ENCODE data around the gene TSC22D3. TPM values are rescaled to one million over a fixed set of nuclear protein-coding genes. Genes with fewer than 3 reads are reported as not detected.
A peak's percentile ranks its signal among the peaks of the same experiment; 100 is the strongest.

The TSC22D3 gene
- total RNA-seq, 1 experiment from 2014 or later: not detected

GRCh38 chrX:107716118-107716684 lies 59.4 kb downstream of the TSC22D3 start:
- no peak for DNase-seq (ENCODE audit: low spot score)
- in situ Hi-C loops (cut with HindIII; ENCODE audit: low sequenced_read_pairs): no loop called here

GRCh38 chrX:107715331-107716117 lies 60.1 kb downstream of the TSC22D3 start:
- in situ Hi-C loops (cut with HindIII; ENCODE audit: low sequenced_read_pairs): no loop called here

GRCh38 chrX:107714206-107714891 lies 61.2 kb downstream of the TSC22D3 start:
- no peak for DNase-seq (ENCODE audit: low spot score)
- in situ Hi-C loops (cut with HindIII; ENCODE audit: low sequenced_read_pairs): no loop called here

More at GRCh38 chrX:107715331-107716117, 60.1 kb downstream of the TSC22D3 start:
- peak; percentile 79 for DNase-seq (ENCODE audit: low spot score)

- in situ Hi-C loops (cut with HindIII; ENCODE audit: low sequenced_read_pairs): no loop called here
- peak; percentile 47 for DNase-seq (ENCODE audit: low spot score)
Measured at GRCh38 chrX:107713543-107714205, 61.9 kb downstream of the TSC22D3 start.

GRCh38 chrX:107713203-107713542 lies 62.4 kb downstream of the TSC22D3 start:
- in situ Hi-C loops (cut with HindIII; ENCODE audit: low sequenced_read_pairs): no loop called here
- peak; percentile 89 for DNase-seq (ENCODE audit: low spot score)

GRCh38 chrX:107712231-107713202 lies 63.1 kb downstream of the TSC22D3 start:
- DNase-seq (ENCODE audit: low spot score): no peak
- in situ Hi-C loops (cut with HindIII; ENCODE audit: low sequenced_read_pairs): no loop called here

- DNase-seq (ENCODE audit: low spot score): no peak
- in situ Hi-C loops (cut with HindIII; ENCODE audit: low sequenced_read_pairs): no loop called here
Measured at GRCh38 chrX:107711521-107712181, 63.9 kb downstream of the TSC22D3 start.

GRCh38 chrX:107710617-107711391 lies 64.8 kb downstream of the TSC22D3 start:
- in situ Hi-C loops (cut with HindIII; ENCODE audit: low sequenced_read_pairs): no loop called here

GRCh38 chrX:107709266-107709806 lies 66.3 kb downstream of the TSC22D3 start:
- no peak for DNase-seq (ENCODE audit: low spot score)
- in situ Hi-C loops (cut with HindIII; ENCODE audit: low sequenced_read_pairs): no loop called here

More at GRCh38 chrX:107710617-107711391, 64.8 kb downstream of the TSC22D3 start:
- DNase-seq (ENCODE audit: low spot score): no peak

GRCh38 chrX:107708762-107709161 lies 66.8 kb downstream of the TSC22D3 start:
- DNase-seq (ENCODE audit: low spot score): no peak
- in situ Hi-C loops (cut with HindIII; ENCODE audit: low sequenced_read_pairs): no loop called here

- no peak for DNase-seq (ENCODE audit: low spot score)
- in situ Hi-C loops (cut with HindIII; ENCODE audit: low sequenced_read_pairs): no loop called here
Measured at GRCh38 chrX:107707866-107708265, 67.7 kb downstream of the TSC22D3 start.

- in situ Hi-C loops (cut with HindIII; ENCODE audit: low sequenced_read_pairs): no loop called here
- DNase-seq (ENCODE audit: low spot score): no peak
Measured at GRCh38 chrX:107706309-107706708, 69.3 kb downstream of the TSC22D3 start.

- in situ Hi-C loops (cut with HindIII; ENCODE audit: low sequenced_read_pairs): no loop called here
- no peak for DNase-seq (ENCODE audit: low spot score)
Measured at GRCh38 chrX:107704587-107704986, 71.0 kb downstream of the TSC22D3 start.

GRCh38 chrX:107704181-107704580 lies 71.4 kb downstream of the TSC22D3 start:
- in situ Hi-C loops (cut with HindIII; ENCODE audit: low sequenced_read_pairs): no loop called here
- no peak for DNase-seq (ENCODE audit: low spot score)

- peak; percentile 53 for DNase-seq (ENCODE audit: low spot score)
- in situ Hi-C loops (cut with HindIII; ENCODE audit: low sequenced_read_pairs): no loop called here
Measured at GRCh38 chrX:107701493-107702121, 74.0 kb downstream of the TSC22D3 start.

- no peak for DNase-seq (ENCODE audit: low spot score)
- in situ Hi-C loops (cut with HindIII; ENCODE audit: low sequenced_read_pairs): no loop called here
Measured at GRCh38 chrX:107700790-107701189, 74.8 kb downstream of the TSC22D3 start.

GRCh38 chrX:107700317-107700774 lies 75.2 kb downstream of the TSC22D3 start:
- DNase-seq (ENCODE audit: low spot score): peak; percentile 37
- in situ Hi-C loops (cut with HindIII; ENCODE audit: low sequenced_read_pairs): no loop called here
